MM.1S (cell line): Measurements from ENCODE around the gene ISG15.

Source experiments
- DNase-seq: peaks from one replicate; pipeline ENCODE4 v3.0.0-alpha.2; 2015
- H2AFZ ChIP-seq: fragments of 300-600 bp; sonication (generic); 2 replicates; pipeline ENCODE4 v1.6.0; 2016; ENCODE audit warnings: antibody characterized with exemption, low read length
- H3F3A ChIP-seq: fragments of 300-600 bp; sonication (generic); 2 replicates; pipeline ENCODE4 v1.6.1; 2016; ENCODE audit warnings: mild to moderate bottlenecking, antibody characterized with exemption, low read length, moderate library complexity, mixed read lengths; ENCODE audit not compliant: insufficient read depth
- H3K27ac ChIP-seq: fragments of 300-600 bp; sonication (generic); 2 replicates; pipeline ENCODE4 v1.5.1; 2016; ENCODE audit warnings: mild to moderate bottlenecking, low read length
- H3K27me3 ChIP-seq: fragments of 300-600 bp; sonication (generic); replicated peaks from 2 replicates; pipeline ENCODE4 v1.6.0; 2016; ENCODE audit warnings: low read length; ENCODE audit not compliant: insufficient read depth
- H3K36me3 ChIP-seq: fragments of 300-600 bp; sonication (generic); replicated peaks from 2 replicates; pipeline ENCODE4 v1.6.1; 2016; ENCODE audit warnings: mild to moderate bottlenecking, low read length, mixed read lengths; ENCODE audit not compliant: insufficient read depth
- H3K4me1 ChIP-seq: fragments of 300-600 bp; sonication (generic); 2 replicates; pipeline ENCODE4 v1.6.1; 2016; ENCODE audit warnings: low read length, mixed read lengths
- H3K4me2 ChIP-seq: fragments of 300-600 bp; sonication (generic); 2 replicates; pipeline ENCODE4 v1.6.0; 2016; ENCODE audit warnings: low read depth, low read length
- H3K4me3 ChIP-seq: fragments of 300-600 bp; sonication (generic); 2 replicates; pipeline ENCODE4 v1.5.1; 2016; ENCODE audit warnings: low read length, mixed read lengths
- H3K79me2 ChIP-seq: fragments of 300-600 bp; sonication (generic); 2 replicates; pipeline ENCODE4 v1.6.1; 2016; ENCODE audit warnings: mixed run types, low read length, mixed read lengths
- H3K9ac ChIP-seq: fragments of 300-600 bp; sonication (generic); 2 replicates; pipeline ENCODE4 v1.6.1; 2016; ENCODE audit warnings: low read length, mixed read lengths
- H3K9me2 ChIP-seq: fragments of 300-600 bp; sonication (generic); replicated peaks from 2 replicates; pipeline ENCODE4 v1.6.1; 2016; ENCODE audit warnings: mild to moderate bottlenecking, low read length, mixed read lengths; ENCODE audit not compliant: insufficient read depth
- H3K9me3 ChIP-seq: fragments of 300-600 bp; sonication (generic); replicated peaks from 2 replicates; pipeline ENCODE4 v1.6.1; 2016; ENCODE audit warnings: mild to moderate bottlenecking, low read length, mixed read lengths; ENCODE audit not compliant: insufficient read depth
- H4K20me1 ChIP-seq: fragments of 300-600 bp; sonication (generic); 2 replicates; pipeline ENCODE4 v1.6.1; 2016; ENCODE audit warnings: mild to moderate bottlenecking, low read length, moderate library complexity, mixed read lengths; ENCODE audit not compliant: insufficient read depth
- EZH2 ChIP-seq: fragments of 300-600 bp; sonication (generic); optimal IDR thresholded peaks from 2 replicates; pipeline ENCODE3; 2017; ENCODE audit warnings: low read depth, mild to moderate bottlenecking, antibody characterized with exemption, low read length, mixed read lengths
- EZH2phosphoT487 ChIP-seq: fragments of 300-600 bp; sonication (generic); IDR thresholded peaks from 2 replicates; pipeline ENCODE4 v1.6.1; 2018; ENCODE audit warnings: antibody characterized with exemption, low read length
- TF ChIP-seq, protein P1 (sequence below): fragments of 300-600 bp; sonication (generic); IDR thresholded peaks from 2 replicates; pipeline ENCODE4 v1.5.1; 2016; ENCODE audit warnings: antibody characterized with exemption, low read length, mixed read lengths

Gene ISG15

GRCh38 chr1:1040004-1040991 is 27.0 kb downstream of the ISG15 start:
- no peak overlapping the region for H3K9ac ChIP-seq
- no peak overlapping the region for H2AFZ ChIP-seq
- H3K27ac ChIP-seq, result no peak overlapping the region
- H3K27me3 ChIP-seq, result peaks cover 82% of the 10 kb centered on the region
- H3F3A ChIP-seq, result no peaks in the 10 kb centered on the region
- no peak for DNase-seq
- H4K20me1 ChIP-seq, result no peaks in the 10 kb centered on the region
- TF ChIP-seq, protein P1, sequence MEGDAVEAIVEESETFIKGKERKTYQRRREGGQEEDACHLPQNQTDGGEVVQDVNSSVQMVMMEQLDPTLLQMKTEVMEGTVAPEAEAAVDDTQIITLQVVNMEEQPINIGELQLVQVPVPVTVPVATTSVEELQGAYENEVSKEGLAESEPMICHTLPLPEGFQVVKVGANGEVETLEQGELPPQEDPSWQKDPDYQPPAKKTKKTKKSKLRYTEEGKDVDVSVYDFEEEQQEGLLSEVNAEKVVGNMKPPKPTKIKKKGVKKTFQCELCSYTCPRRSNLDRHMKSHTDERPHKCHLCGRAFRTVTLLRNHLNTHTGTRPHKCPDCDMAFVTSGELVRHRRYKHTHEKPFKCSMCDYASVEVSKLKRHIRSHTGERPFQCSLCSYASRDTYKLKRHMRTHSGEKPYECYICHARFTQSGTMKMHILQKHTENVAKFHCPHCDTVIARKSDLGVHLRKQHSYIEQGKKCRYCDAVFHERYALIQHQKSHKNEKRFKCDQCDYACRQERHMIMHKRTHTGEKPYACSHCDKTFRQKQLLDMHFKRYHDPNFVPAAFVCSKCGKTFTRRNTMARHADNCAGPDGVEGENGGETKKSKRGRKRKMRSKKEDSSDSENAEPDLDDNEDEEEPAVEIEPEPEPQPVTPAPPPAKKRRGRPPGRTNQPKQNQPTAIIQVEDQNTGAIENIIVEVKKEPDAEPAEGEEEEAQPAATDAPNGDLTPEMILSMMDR, result no peak
- no peak for TF ChIP-seq EZH2
- no peak for TF ChIP-seq EZH2phosphoT487
- H3K4me1 ChIP-seq, result no peaks in the 10 kb centered on the region
- no peaks in the 10 kb centered on the region for H3K9me2 ChIP-seq
- H3K36me3 ChIP-seq, result no peaks in the 10 kb centered on the region
- no peak overlapping the region for H3K4me3 ChIP-seq
- no peak overlapping the region for H3K4me2 ChIP-seq
- no peaks in the 10 kb centered on the region for H3K9me3 ChIP-seq
- H3K79me2 ChIP-seq, result no peaks in the 10 kb centered on the region

GRCh38 chr1:1041092-1041523 is 27.8 kb downstream of the ISG15 start:
- Histone ChIP-seq H3K9me2 (no peaks in the 10 kb centered on the region), H3K9me3 (no peaks in the 10 kb centered on the region), H3K27ac (no peak overlapping the region), H3K36me3 (no peaks in the 10 kb centered on the region), H3K4me2 (no peak overlapping the region), H3K4me1 (no peaks in the 10 kb centered on the region), H3K27me3 (peaks cover 82% of the 10 kb centered on the region), H3K9ac (no peak overlapping the region), H4K20me1 (no peaks in the 10 kb centered on the region), H3K4me3 (no peak overlapping the region), H2AFZ (no peak overlapping the region), H3F3A (no peaks in the 10 kb centered on the region), H3K79me2 (no peaks in the 10 kb centered on the region)
- no peak for DNase-seq
- TF ChIP-seq, protein P1, result no peak
- no peak for TF ChIP-seq EZH2phosphoT487
- no peak for TF ChIP-seq EZH2

DNA sequence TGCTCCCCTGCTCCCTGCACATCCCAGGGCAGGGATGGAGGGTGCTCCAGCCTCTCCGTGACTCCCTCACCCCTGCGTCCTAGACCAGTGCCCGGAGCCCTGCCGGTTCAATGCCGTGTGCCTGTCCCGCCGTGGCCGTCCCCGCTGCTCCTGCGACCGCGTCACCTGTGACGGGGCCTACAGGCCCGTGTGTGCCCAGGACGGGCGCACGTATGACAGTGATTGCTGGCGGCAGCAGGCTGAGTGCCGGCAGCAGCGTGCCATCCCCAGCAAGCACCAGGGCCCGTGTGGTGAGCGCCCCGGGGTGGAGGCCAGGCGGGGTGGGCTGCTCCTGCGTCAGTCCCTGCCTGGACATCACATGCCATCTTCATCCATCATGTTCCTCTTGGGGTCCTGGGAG is 28.6 kb downstream of the ISG15 start:
- Histone ChIP-seq H4K20me1 (no peaks in the 10 kb centered on the region), H3K79me2 (no peaks in the 10 kb centered on the region), H2AFZ (no peak overlapping the region), H3K4me3 (no peak overlapping the region), H3K36me3 (no peaks in the 10 kb centered on the region), H3F3A (no peaks in the 10 kb centered on the region), H3K9ac (no peak overlapping the region), H3K27ac (no peak overlapping the region), H3K27me3 (peaks cover 81% of the 10 kb centered on the region), H3K9me2 (no peaks in the 10 kb centered on the region), H3K4me1 (no peaks in the 10 kb centered on the region), H3K4me2 (no peak overlapping the region), H3K9me3 (no peaks in the 10 kb centered on the region)
- TF ChIP-seq EZH2phosphoT487, result no peak
- TF ChIP-seq, protein P1, result no peak
- TF ChIP-seq EZH2, result no peak
- DNase-seq, result no peak
